ENCODE results near the gene MSRB3.

The MSRB3 gene

DNA sequence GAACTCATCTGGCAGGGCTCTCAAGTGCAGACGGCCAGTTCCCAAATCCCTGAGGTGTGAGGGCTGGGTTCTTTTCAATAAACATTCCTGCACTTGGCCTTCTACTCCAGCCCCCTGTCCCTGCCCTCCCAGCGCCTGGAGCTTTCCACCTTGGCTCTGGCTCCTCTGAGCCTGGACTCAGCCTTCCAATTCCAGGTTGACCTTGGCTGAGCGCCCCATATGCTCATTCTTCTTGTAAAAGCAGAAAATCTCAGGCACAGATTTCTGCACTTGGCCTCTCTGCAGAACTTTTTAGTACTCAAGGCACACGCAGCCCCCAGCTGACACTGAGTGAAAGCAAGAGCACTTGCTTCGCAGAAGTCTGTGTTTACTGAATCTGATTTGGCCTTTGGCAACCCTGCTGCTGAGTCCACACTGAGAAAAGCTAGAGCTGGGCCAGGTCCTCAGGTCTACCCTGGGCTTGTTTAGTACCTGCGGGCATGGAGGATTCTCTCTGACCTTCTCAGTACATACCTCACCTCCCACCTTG is 222.7 kb downstream of the MSRB3 start:
- no peak for DNase-seq

DNA sequence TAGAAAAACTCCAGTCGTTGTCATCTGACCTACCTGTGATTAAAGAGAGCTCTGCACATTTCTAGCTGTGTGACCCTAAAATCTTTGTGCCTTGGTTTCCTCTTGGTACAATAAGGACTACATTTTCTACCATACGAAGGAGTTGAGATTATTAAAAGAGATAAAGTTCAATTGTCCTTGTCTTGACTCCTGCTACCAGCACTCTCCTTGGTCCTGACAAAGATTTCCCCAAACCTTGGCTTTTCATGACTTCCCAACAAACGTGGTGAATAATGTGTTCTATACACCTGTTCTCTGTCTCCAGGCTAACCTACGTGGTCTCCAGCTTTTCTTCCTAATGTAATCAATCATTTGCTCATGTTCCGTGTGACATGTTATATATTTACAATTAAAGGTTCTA is 223.5 kb downstream of the MSRB3 start:
- DNase-seq = no peak

DNA sequence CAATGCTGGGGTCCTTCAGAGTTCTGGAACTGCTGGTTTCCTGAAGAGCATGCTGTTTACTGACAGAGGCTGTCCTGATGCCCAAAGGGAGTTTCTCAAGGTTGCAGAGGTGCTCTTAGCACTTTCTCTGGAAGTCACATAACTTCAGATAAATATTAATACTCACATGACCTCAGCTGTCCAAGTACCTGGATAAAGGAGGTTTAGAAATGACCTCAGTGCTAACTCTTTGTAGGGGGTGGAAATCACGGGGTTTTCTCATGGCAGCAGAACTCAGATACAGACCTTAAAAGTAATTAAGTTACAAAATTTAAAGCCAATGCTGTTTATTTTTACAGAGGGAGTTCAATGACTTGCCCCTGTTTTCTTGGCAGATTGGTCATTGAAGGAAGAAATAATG is 225.9 kb downstream of the MSRB3 start:
- no peak for DNase-seq

DNA sequence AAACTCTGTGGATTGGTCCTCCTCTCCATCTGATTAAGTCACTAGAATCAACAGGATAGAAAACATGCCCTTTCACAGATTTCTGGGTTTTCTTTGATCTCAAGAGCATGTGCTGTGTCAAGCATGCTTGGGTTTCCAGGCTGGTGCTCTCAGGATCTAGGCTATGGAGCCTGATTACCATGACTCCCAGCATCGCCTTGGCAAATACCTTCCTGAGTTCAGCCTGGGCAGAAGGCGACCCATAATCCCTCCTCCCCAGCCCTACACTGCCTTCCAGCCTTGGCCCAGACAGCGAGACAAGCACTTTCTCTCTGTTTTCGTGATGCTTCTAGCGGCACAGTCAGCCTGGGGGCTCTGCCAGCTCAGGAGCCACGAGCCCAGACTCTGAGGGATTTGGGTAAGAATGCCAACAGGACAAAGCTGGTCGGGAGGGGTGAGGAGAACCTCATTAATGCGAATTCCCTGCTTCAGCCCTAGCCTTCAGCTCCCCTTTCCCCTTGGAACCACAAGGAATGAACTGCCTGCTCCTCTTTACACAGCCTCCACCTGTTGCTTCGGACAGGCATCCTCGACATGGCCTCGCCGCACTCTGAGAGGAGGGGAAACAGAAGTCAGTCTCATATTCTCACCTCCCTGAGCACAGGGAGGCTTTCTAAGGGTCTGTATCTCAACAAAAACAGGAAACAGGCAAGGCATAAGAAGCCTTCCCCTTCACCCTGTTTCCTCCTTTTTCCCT is 227.1 kb downstream of the MSRB3 start:
- DNase-seq = no peak

DNA sequence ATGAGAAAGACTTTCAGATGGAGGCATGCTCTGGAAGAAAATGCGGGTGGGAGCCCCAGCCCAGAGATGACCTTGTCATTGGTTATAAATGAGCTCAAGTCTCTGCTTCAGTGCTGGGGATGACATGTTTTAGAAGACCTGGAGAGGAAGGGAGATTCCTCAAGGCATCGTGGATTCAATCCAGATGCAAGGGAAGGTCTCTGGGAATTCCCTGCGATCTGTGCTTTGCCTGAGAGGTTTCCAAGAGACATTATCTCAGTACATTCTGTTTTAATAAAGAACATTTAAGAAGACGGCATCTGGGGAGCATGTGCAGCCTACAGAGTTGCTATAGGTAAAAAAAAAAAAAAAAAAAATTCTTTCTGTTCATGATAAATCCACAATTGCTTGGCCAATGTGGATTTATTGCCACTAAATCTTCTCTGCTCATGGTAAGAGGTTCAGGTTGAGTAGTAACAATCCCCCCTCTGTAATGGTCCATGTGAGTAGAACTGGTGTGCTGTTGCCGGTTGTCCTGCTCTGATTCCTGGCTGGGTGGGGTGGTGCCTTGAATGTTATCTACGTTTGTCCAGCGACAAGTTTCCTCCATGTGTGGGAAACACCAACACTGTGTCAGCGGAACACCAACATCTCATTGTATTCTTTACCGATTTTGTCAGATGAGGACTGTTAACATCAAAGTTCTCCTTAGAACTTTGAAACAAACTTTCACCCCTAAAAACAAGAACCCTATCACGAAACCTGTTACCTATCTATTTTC is 230.0 kb downstream of the MSRB3 start:
- peak; percentile 63 for DNase-seq

DNA sequence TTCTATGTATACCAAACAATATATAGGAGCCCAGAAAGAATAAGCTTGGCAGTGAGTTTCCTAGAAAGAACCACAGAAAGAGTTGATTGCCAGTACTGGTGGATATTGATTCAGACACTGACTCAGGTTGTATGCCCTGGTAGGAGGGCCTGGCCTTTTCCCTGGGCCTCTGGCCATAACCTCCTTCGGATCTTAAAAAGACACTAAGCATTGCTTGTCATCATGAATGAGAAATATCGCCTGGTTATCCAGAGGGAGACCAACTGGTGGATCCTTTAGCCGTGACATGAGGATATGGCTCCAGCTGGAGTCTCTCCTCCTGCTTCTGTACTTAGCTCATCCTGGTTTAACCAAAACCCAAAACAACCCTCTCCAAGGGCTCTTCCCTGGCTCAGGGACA is 231.5 kb downstream of the MSRB3 start:
- DNase-seq = peak; percentile 39

DNA sequence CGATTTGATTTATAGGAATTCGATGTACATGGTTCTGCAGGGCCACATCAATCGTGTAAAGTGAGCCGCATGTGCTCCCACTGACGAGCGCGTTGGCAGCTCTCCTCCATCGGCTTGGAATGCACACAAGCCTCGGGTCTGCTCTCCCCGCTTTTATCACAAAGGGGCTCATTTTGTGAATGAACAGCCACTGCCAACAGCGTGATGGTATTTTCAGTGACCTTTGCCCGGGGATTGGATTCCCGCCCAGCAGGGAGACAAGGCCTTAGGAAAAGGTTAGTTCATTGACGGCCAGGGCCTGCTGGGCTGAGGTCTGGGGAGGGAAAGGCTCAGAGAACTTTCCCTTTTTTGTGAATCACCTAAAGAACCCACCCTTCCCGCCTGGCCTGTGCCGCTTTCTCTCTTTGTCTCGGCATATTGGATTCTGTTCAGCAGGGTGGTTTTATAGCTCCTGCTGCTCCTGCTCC is 232.1 kb downstream of the MSRB3 start:
- DNase-seq = peak; percentile 73

DNA sequence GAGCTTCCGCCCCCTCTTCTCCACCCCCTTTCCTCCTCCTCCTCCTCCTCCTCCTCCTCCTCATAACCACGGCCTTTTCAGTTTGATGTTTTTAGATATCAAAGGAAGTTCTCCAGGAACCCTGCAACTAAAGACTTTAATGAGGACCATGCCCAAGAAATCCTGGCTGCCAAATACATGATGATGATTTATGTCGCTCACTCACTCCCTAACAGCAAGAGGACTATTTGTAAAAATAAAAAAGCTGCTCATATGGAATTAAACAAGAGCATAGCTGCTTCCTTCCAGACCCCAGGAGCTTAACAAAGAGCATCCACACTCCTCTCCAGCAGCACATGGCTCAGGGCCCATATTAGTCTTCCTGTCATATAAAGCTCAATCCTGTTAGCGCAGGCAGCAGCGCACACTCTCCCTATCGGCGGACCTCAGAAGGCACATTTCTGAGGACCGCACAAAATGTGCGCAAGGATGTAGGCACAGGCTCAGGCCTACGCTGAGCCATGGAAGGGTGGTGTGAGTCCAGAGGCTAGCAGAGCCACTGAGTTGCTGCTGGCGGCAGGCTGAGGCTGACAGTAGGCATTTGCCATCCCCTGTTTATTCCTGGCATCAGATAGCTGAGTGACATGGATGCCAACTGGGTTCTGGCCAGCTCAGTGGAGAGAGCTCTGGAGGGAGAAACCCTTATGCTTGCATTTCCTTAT is 232.8 kb downstream of the MSRB3 start:
- DNase-seq = peak; percentile 89

DNA sequence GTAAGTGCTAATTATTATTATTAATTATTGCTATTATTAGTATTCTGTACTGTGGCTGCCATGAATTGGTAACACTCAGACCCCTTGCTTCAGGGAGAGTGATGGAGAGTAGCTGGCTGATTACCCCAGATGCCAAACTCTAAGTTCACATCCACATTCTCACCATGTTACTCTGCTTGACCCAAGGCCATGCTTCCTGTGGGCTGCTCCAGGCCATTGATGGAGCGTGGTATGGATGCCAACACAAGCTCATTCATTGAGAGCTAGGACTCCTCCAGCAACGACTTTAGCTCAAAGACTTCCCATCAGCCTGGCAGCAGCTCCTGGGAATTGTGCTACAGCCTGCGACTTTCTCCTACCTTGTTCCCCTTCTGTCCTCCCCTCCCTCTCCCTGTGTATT is 233.4 kb downstream of the MSRB3 start:
- no peak for DNase-seq
